WTC11 (cell line): ENCODE measurements around the gene UNC119.

Experiments
- CTCF ChIP-seq: fragments of 200-600 bp; IDR thresholded peaks from 2 replicates; pipeline ENCODE4 v1.8.0; 2022; ENCODE audit warnings: antibody characterized with exemption
- GABPB1 ChIP-seq: sonication (generic); formaldehyde crosslinking; IDR thresholded peaks from 2 replicates; pipeline ENCODE4 v1.8.1; 2023; ENCODE audit warnings: mild to moderate bottlenecking, missing genetic modification reagents
- JUN ChIP-seq: sonication (generic); formaldehyde crosslinking; IDR thresholded peaks from 2 replicates; pipeline ENCODE4 v1.8.0; 2023; ENCODE audit warnings: mild to moderate bottlenecking, missing genetic modification reagents

GRCh38 chr17:28555022-28555421 is 2.6 kb upstream of the UNC119 start:
- TF ChIP-seq JUN (CRISPR knock-in tag), result no peak
- TF ChIP-seq CTCF, result no peak
- TF ChIP-seq GABPB1, result no peak
